ENCODE data around the gene CD99L2. TPM values are rescaled to one million over a fixed set of nuclear protein-coding genes. Genes with fewer than 3 reads are reported as not detected.
"Not testable (repeated sequence)": the region's sequence is repeated elsewhere in the genome, so short reads cannot be mapped to it uniquely, and the experiment has no call there.

CD99L2 gene
- total RNA-seq, 1 donor from 2014 or later, result 83.3 TPM

DNA sequence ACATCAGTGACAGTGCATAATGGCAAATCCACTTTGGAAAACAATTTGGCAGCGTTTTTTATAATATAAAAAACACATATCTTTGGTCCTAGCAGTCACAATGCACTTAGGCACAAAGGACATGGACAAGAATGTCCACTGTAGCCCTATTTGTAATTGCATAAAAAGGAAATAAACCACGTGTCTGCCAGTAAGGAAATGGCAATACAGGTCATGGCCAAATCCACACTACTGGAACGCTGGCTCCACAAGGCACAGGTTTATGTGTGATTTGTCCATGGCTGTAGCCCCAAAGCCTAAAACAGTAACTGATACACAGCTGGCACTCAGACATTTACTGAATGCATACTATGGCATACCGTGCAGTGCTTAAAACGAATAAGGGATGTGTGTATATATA lies 69.7 kb downstream of the CD99L2 start:
- intact Hi-C loops (cut with micrococcal nuclease), result no loop called here
- no peak for DNase-seq
- ATAC-seq, result no peak

DNA sequence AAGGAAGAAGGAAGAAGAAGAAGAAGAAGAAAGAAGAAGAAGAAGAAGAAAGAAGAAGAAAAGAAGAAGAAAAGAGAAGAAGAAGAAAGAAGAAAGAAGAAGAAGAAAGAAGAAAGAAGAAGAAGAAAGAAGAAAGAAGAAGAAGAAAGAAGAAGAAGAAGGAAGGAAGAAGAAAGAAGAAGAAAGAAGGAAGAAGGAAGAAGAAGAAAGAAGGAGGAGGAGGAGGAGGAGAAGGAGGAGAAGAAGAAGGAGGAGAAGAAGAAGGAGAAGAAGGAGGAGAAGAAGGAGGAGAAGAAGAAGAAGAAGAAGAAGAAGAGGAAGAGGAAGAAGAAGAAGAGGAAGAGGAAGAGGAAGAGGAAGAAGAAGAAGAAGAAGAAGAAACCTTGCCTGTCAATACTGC lies 74.1 kb downstream of the CD99L2 start:
- intact Hi-C loops (cut with micrococcal nuclease); ATAC-seq: not testable (repeated sequence)

DNA sequence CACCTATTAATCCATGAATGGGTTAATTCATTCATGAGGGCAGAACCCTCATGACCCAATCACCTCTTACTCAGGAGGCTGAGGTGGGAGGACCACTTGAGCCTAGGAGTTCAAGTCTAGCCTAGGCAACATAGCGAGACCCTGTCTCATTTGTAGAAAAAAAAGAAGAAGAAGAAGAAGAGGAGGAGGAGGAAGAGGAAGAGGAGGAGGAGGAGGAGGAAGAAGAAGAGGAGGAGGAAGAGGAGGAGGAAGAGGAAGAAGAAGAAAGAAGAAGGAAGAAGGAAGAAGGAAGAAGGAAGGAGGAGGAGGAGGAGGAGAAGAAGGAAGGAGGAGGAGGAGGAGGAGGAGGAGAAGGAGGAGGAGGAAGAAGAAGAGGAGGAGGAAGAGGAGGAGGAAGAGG lies 74.6 kb downstream of the CD99L2 start:
- ATAC-seq; intact Hi-C loops (cut with micrococcal nuclease); DNase-seq: not testable (repeated sequence)

More for the DNA sequence above, 74.1 kb downstream of the CD99L2 start:
- DNase-seq, result not testable (repeated sequence)

DNA sequence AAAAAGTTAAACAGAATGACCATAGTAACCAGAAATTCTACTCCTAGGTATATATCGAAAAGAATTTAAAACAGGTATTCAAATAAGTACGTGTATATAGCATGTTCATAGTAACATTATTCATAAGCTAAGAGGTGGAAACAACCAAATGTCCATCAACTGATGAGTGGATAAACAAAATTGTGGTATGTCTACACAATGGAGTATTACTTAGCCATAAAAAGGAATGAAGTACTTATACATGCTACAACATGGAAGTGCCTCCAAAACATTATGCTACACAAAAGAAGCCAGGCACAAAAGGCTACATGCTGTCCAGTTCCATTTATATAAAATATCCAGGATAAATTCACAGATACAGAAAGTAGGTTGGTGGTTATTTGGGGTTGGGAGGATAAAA lies 76.5 kb downstream of the CD99L2 start:
- DNase-seq, result no peak
- intact Hi-C loops (cut with micrococcal nuclease), result no loop called here

GRCh38 chrX:150813922-150814321 lies 84.5 kb downstream of the CD99L2 start:
- intact Hi-C loops (cut with micrococcal nuclease), result no loop called here
- ATAC-seq, result no peak
- DNase-seq, result no peak

More for the DNA sequence above, 76.5 kb downstream of the CD99L2 start:
- ATAC-seq, result no peak

DNA sequence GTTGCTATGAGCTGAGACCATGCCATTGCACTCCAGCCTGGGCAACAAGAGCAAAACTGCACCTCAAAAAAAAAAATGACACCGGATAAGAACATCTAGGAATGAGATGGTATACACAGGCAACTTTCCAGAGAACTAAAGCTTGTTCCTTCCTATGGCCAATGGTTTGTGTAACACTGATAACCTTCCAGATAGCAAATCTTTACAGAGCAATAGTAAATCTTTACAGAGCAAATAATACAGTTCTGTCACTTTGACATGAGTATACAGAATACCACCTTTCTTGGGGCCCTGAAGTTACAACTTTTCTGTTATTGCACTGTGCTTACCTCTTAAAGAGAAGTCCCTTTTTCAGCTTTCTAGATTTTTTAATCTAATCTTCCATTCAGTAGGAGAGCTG lies 91.6 kb downstream of the CD99L2 start:
- intact Hi-C loops (cut with micrococcal nuclease), result no loop called here
- no peak for ATAC-seq

DNA sequence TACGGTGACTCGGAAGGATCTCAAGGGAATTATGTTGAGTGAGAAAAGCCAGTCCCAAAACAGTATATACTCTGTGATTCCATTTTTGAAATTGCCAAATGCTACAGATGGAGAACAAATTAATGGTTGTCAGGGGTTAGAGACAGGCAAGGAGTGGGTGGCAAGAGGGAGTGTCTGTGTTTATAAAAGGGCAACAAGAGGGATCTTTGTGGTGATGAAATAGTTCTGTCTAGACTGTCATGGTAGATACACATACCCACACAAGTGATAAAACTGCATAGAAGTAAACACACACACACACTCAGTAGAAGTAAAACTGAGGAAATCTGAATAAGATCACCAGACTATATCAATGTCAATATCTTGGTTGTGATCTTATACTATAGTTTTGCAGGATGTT lies 92.7 kb downstream of the CD99L2 start:
- ATAC-seq, result no peak
- intact Hi-C loops (cut with micrococcal nuclease), result no loop called here

More for the DNA sequence above, 91.6 kb downstream of the CD99L2 start:
- DNase-seq, result no peak

GRCh38 chrX:150792949-150793527 lies 105.4 kb downstream of the CD99L2 start:
- DNase-seq (no peak), ATAC-seq (no peak)
- intact Hi-C loops (cut with micrococcal nuclease), result no loop called here

More for the DNA sequence above, 92.7 kb downstream of the CD99L2 start:
- no peak for DNase-seq

- intact Hi-C loops (cut with micrococcal nuclease), result no loop called here
Observed at GRCh38 chrX:150790021-150790420, 108.4 kb downstream of the CD99L2 start.

GRCh38 chrX:150781677-150782076 lies 116.8 kb downstream of the CD99L2 start:
- ATAC-seq (no peak), DNase-seq (no peak)
- intact Hi-C loops (cut with micrococcal nuclease), result no loop called here

More at GRCh38 chrX:150790021-150790420, 108.4 kb downstream of the CD99L2 start:
- DNase-seq (no peak), ATAC-seq (no peak)

- DNase-seq, result no peak
- ATAC-seq, result no peak
- intact Hi-C loops (cut with micrococcal nuclease), result no loop called here
Observed at GRCh38 chrX:150779385-150779784, 119.1 kb downstream of the CD99L2 start.

- intact Hi-C loops (cut with micrococcal nuclease), result no loop called here
- ATAC-seq, result no peak
- DNase-seq, result no peak
Observed at GRCh38 chrX:150777328-150777992, 121.0 kb downstream of the CD99L2 start.

DNA sequence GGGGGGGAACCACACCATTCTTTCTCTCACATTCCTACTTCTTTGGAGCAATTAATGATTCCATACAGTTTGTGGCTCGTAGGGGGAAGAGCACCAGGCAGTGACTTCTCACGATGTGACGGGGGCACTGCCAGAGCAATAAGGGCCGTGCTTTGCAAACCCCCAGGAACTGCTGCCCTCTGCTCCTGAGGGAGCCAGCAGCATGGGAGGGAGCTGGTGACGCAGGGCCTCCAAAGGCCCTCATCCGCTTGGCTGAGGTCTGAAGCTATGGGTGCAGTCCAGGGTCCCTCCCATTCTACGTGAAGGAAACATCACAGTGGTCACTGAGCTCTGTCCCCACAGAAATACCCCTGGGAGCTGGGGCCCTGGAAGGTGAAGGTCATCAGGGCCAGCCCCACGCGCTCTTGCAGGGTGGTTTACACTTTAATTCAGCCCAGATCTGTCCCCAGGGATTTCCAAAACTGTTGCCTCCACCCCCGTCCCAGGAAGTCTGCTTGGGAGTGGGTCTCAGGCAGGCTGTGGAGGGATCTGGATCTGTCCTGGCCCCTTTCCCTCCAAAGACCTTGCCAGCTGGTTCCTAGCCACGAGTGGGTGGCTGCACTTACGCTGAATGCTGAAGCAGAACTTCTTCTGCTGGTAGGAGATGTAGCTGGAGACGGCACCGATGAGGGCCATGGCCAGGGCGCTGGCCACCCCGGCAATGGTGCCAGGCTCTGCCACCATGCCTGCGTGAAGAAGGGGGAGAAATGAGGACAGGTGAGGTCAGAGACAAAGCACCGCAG lies 122.7 kb downstream of the CD99L2 start:
- ATAC-seq, result no peak
- DNase-seq, result no peak
- intact Hi-C loops (cut with micrococcal nuclease), result no loop called here

DNA sequence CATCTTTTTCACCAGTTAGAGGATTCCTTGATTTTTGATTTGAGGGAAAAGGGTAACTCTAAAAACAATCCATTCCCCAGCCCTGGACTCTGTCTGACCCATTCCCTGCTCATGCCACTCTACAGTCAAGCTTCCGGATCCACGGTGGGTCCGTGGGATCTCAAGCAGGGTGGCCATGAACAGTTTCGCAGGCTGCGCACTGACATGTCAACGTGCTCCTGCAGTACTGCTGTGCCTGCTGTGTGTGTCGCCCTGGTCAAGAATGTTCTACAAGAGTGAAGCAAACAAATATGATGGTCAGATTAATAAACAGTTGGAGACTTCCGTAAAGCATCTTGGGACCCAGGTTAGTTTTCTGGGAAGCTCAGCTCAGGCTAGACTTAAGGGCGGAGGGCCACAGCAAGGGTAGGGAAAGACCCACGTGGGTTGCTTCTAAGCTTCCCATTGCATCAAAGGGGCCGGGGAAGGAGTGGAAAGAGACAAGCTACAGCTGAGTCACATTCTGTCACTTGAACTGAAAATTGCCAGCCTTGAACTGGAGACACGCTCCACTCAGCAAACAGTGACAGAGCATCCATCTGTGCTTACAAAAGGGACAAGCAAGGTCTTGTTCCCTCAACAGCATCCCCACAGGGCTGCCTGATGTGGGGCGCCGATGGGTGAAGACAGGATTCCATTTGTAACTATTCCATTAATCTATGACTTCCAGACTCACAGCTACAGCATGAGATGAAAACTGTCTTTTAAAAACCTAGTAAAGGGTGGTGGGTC lies 123.5 kb downstream of the CD99L2 start:
- intact Hi-C loops (cut with micrococcal nuclease), result loop anchor here (5.0 kb wide), 1 partner anchor 307 kb away; no protein-coding TSS in a partner anchor
- no peak for DNase-seq
- no peak for ATAC-seq

- no peak for DNase-seq
- no peak for ATAC-seq
- intact Hi-C loops (cut with micrococcal nuclease), result loop anchor here (5.0 kb wide), 1 partner anchor 309 kb away; no protein-coding TSS in a partner anchor
Observed at GRCh38 chrX:150773634-150774033, 124.8 kb downstream of the CD99L2 start.

DNA sequence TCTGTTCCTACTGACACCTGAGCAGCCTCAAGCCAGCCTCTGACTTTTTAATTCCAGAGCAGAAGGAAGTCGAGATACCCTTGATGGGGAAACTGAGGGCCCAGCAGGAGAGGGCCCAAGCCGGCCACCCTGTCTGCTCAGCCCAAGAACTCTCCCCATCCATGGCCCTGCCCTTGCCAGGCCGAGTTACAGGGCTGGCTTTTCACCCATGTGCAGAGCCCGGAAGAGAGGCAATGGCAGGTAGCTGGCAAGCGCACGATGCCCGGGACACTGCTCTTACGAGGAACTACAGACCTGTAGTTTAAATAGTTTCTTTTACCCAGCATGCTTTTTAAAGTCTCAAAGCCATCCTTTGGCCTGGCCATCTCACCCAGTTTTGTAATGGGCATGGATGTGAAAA lies 125.4 kb downstream of the CD99L2 start:
- ATAC-seq (no peak), DNase-seq (no peak)
- intact Hi-C loops (cut with micrococcal nuclease), result loop anchor here (5.0 kb wide), 1 partner anchor 309 kb away; no protein-coding TSS in a partner anchor

- ATAC-seq, result peak; percentile 89
- intact Hi-C loops (cut with micrococcal nuclease), result loop anchor here (5.0 kb wide), 1 partner anchor 310 kb away; no protein-coding TSS in a partner anchor
Observed at GRCh38 chrX:150772150-150772970, 126.1 kb downstream of the CD99L2 start.

DNA sequence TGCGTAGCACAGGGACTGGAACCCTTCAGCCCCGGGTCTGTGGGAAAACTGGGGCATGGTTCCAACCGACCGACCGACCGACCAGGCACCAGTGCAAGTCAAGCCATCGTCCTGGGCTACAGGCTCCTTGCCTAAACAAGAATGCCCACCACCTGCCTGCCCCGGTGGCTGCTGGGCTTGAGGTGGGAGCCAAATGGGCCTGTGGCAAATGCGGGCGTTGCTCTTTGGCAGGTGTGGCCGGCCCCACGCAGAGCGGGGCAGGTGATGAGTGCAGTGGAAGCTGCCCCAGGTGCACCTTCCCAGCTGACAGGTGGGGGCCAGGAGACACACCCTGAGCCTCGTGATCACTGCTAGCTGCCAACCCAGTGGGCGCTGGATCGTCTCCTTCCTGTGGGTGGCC lies 127.4 kb downstream of the CD99L2 start:
- DNase-seq, result no peak
- ATAC-seq, result no peak
- intact Hi-C loops (cut with micrococcal nuclease), result loop anchor here (5.0 kb wide), 1 partner anchor 311 kb away; no protein-coding TSS in a partner anchor

More at GRCh38 chrX:150772150-150772970, 126.1 kb downstream of the CD99L2 start:
- DNase-seq, result peak; percentile 87

Measured in left ventricle myocardium superior (tissue), 1 donor.